NCI-H146 treated with DMSO at 0.1 percent for 48 hours (cell line): Measurements from ENCODE around the gene KRTAP6-3.

Experiments used
- DNase-seq: peaks from one replicate; lab custom pipeline; 2025; ENCODE audit not compliant: unreplicated experiment; lab: John Stamatoyannopoulos, UW

Gene KRTAP6-3

DNA sequence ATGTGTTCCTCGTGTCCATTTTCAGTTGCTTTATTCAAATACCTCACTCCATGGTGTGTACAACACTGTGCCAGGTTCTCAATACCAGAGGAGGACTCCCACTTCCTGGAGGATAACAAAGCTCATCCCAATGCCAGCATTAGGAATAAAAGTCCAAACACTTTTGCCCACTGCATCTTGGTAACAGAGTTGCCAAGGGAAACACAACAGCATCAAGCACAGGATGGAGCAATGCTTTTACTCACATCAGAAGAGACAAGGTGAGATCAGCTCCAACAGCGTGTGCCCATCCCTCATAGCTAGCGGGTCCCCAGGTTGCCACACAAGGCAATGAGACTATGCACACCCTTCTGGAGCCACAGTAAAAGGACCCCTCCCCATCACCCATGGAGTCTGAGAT lies 31.1 kb downstream of the KRTAP6-3 start:
- DNase-seq, result no peak

- DNase-seq, result no peak
These were observed 33.4 kb downstream of the KRTAP6-3 start for GRCh38 chr21:30625449-30626165.

- no peak for DNase-seq
These were observed 35.9 kb downstream of the KRTAP6-3 start for GRCh38 chr21:30628109-30628508.

- no peak for DNase-seq
These were observed 37.0 kb downstream of the KRTAP6-3 start for GRCh38 chr21:30629200-30629599.

DNA sequence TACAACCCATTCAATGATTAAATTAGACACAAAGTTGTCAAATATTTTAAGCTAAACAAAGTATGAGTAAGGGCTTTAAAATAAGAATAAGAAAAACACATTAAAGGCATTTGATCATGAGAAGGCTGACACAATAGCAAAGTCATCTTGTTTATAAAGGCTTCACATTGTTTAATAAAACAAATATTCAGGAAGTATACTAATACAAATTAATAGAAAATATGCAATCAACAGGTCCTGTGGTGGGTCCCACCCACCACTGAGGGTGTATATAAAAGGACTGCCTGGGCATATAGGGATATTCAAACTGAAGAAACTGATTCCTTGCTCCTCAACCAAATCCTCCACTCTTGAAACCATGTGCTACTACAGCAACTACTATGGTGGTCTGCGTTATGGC lies 42.7 kb downstream of the KRTAP6-3 start, which contains the start of gene KRTAP20-2:
TSS of gene KRTAP20-2 (plus strand) at position 301 of the 400 bp plus-strand sequence. CDS start at position 359, 58 bp downstream.
- no peak for DNase-seq

DNA sequence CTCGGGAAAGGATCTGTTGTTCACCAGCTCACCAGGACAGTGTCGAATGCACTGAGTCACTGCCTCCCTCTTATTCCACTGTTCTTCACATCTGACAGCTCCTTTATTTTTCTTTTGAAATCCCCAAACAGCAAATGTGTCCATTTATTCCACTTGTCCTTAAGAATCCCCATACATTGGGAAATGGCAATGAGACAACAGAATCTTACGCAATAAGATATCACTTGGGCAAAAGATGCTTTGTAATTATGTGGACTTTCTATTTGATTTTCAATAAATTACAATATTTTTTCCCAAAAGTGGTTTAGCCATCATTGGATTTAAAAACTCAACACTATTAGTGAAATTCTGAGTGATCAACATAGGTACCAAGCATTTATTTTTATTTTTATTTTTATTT lies 46.4 kb downstream of the KRTAP6-3 start:
- no peak for DNase-seq

DNA sequence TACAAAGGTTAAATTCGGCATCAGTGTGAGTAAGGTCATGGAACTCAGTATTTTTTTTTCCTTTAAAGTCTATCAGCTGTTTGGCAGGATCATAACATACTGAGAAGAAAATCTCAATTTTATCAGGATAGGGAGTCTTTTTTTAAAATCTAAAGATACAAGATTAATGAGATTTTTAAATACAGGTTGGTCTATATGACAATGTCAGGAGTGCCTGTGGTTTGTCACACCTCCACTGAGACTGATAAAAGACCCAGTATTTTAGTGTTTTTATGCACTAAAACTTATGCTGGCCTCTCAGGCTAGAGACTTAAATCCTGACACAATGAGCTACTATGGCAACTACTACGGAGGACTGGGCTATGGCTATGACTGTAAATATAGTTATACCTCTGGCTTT lies 50.3 kb downstream of the KRTAP6-3 start, which contains the start of gene KRTAP20-3:
TSS of gene KRTAP20-3 (plus strand) at position 301 of the 400 bp plus-strand sequence.
- DNase-seq, result no peak
